ENCODE data around the gene DDN. TPM values are rescaled to one million over a fixed set of nuclear protein-coding genes. Genes with fewer than 3 reads are reported as not detected.

DDN gene
- total RNA-seq, 1 experiment from 2014 or later, result 0.17 TPM

- ChIA-PET CTCF (interaction anchor here (0.6 to 1.3 kb wide), 3 partner anchors 18 to 317 kb away, joined by 3 to 8 read pairs (median 3); no protein-coding TSS in a partner anchor), POLR2A (ENCODE audit: unreplicated experiment) (no interaction called here)
- Histone ChIP-seq H3K9me3 (ENCODE audit: insufficient read depth, low read depth) (no peaks in the 10 kb centered on the region), H3K27me3 (ENCODE audit: insufficient read depth, low read depth) (no peaks in the 10 kb centered on the region), H3K79me2 (ENCODE audit: low read depth) (peaks cover 30% of the 10 kb centered on the region), H2AFZ (no peak overlapping the region), H3F3A (ENCODE audit: insufficient read depth, low read depth) (peaks cover 18% of the 10 kb centered on the region), H3K9me2 (ENCODE audit: insufficient read depth) (no peaks in the 10 kb centered on the region), H3K36me3 (ENCODE audit: low read depth) (0 out of 2 replicates have a peak, but pooled peaks cover 4% of the 10 kb centered on the region), H3K4me3 (no peak overlapping the region), H3K27ac (no peak overlapping the region), H3K4me1 (replicated peaks; ENCODE audit: insufficient read depth) (peaks cover 13% of the 10 kb centered on the region), H3K4me2 (no peak overlapping the region), H4K20me1 (ENCODE audit: insufficient read depth) (no peaks in the 10 kb centered on the region)
- TF ChIP-seq CTCF (conservative IDR thresholded peaks at IDR 0.05) (no peak; the same call in 1 of the 2 replicates), EZH2 (IDR thresholded peaks at IDR 0.05; ENCODE audit: low read depth) (no peak)
- DNase-seq, result no peak
- intact Hi-C loops (cut with micrococcal nuclease; ENCODE audit: unreplicated experiment), result no loop called here
- no TSS peak for BruUV-seq (replicated peaks)
Observed at GRCh38 chr12:49014547-49014946, 15.4 kb upstream of the DDN start.

- Histone ChIP-seq H3K4me3 (no peak overlapping the region), H3K27ac (no peak overlapping the region), H3F3A (ENCODE audit: insufficient read depth, low read depth) (peaks cover 19% of the 10 kb centered on the region), H3K36me3 (ENCODE audit: low read depth) (0 out of 2 replicates have a peak, but pooled peaks cover 8% of the 10 kb centered on the region), H4K20me1 (ENCODE audit: insufficient read depth) (no peaks in the 10 kb centered on the region), H2AFZ (no peak overlapping the region), H3K4me2 (no peak overlapping the region), H3K9me3 (ENCODE audit: insufficient read depth, low read depth) (no peaks in the 10 kb centered on the region), H3K79me2 (ENCODE audit: low read depth) (peaks cover 30% of the 10 kb centered on the region), H3K4me1 (replicated peaks; ENCODE audit: insufficient read depth) (peaks cover 21% of the 10 kb centered on the region), H3K27me3 (ENCODE audit: insufficient read depth, low read depth) (no peaks in the 10 kb centered on the region), H3K9me2 (ENCODE audit: insufficient read depth) (no peaks in the 10 kb centered on the region)
- ChIA-PET CTCF (no interaction called here), POLR2A (ENCODE audit: unreplicated experiment) (no interaction called here)
- no TSS peak for BruUV-seq (replicated peaks)
- no peak for DNase-seq
- no peak for TF ChIP-seq CTCF (conservative IDR thresholded peaks at IDR 0.05)
- no peak for TF ChIP-seq EZH2 (IDR thresholded peaks at IDR 0.05; ENCODE audit: low read depth)
- intact Hi-C loops (cut with micrococcal nuclease; ENCODE audit: unreplicated experiment), result no loop called here
Observed at GRCh38 chr12:49013428-49013827, 14.3 kb upstream of the DDN start.

- Histone ChIP-seq H3K4me1 (replicated peaks; ENCODE audit: insufficient read depth) (peaks cover 21% of the 10 kb centered on the region), H3K27ac (no peak overlapping the region), H3K9me2 (ENCODE audit: insufficient read depth) (no peaks in the 10 kb centered on the region), H3K4me3 (no peak overlapping the region), H3K79me2 (ENCODE audit: low read depth) (peaks cover 26% of the 10 kb centered on the region), H3F3A (ENCODE audit: insufficient read depth, low read depth) (peaks cover 18% of the 10 kb centered on the region), H3K9me3 (ENCODE audit: insufficient read depth, low read depth) (no peaks in the 10 kb centered on the region), H4K20me1 (ENCODE audit: insufficient read depth) (no peaks in the 10 kb centered on the region), H3K36me3 (ENCODE audit: low read depth) (0 out of 2 replicates have a peak, but pooled peaks cover 8% of the 10 kb centered on the region), H3K27me3 (ENCODE audit: insufficient read depth, low read depth) (no peaks in the 10 kb centered on the region), H3K4me2 (no peak overlapping the region), H2AFZ (no peak overlapping the region)
- intact Hi-C loops (cut with micrococcal nuclease; ENCODE audit: unreplicated experiment), result no loop called here
- POLR2A ChIA-PET (ENCODE audit: unreplicated experiment), result no interaction called here
- BruUV-seq (replicated peaks), result no TSS peak
- DNase-seq, result no peak
- no peak for TF ChIP-seq EZH2 (IDR thresholded peaks at IDR 0.05; ENCODE audit: low read depth)
- TF ChIP-seq CTCF (conservative IDR thresholded peaks at IDR 0.05), result no peak
- CTCF ChIA-PET, result interaction anchor here (0.6 kb wide), 1 partner anchor 707 kb away, joined by 14 read pairs; no protein-coding TSS in a partner anchor
Observed at GRCh38 chr12:49012739-49013138, 13.6 kb upstream of the DDN start.

Data from PC-9 (cell line).